Tibial artery (tissue), 4 donors: ENCODE results near the gene PDCD1LG2.
A peak's percentile ranks its signal among the peaks of the same experiment; 100 is the strongest.

ENCODE experiments used
- DNase-seq, 2 donors: peaks; one replicate each; pipeline ENCODE4 v3.0.0-alpha.2; 2019
- H3K27ac ChIP-seq, 2 donors: fragments of 200-600 bp; sonication (generic) in 1 of 2; 1 replicate in 1 of 2; 2 replicates in 1 of 2; pipeline ENCODE4 v1.5.1; 2018 to 2019; ENCODE audit warnings: mild to moderate bottlenecking in 1 of 2
- H3K27me3 ChIP-seq, 2 donors: fragments of 200-600 bp; sonication (generic) in 1 of 2; one replicate each; pipeline versions ENCODE4 v1.5.1 to v1.6.0; 2016 to 2019
- H3K36me3 ChIP-seq, 3 donors: fragments of 200-600 bp; sonication (generic) in 2 of 3; one replicate each; pipeline ENCODE4 v1.5.1; 2016 to 2019; ENCODE audit warnings: mild to moderate bottlenecking in 2 of 3
- H3K4me1 ChIP-seq, 4 donors: fragments of 200-600 bp; sonication (generic) in 2 of 4; 1 replicate in 3 of 4; 2 replicates in 1 of 4; pipeline ENCODE4 v1.5.1; 2016 to 2019
- H3K4me3 ChIP-seq, 2 donors: fragments of 200-600 bp; sonication (generic) in 1 of 2; 1 replicate in 1 of 2; 2 replicates in 1 of 2; pipeline ENCODE4 v1.5.1; 2018 to 2019; ENCODE audit warnings: mild to moderate bottlenecking in 2 of 2
- H3K9me3 ChIP-seq, 3 donors: fragments of 200-600 bp; sonication (generic) in 1 of 3; one replicate each; pipeline ENCODE4 v1.5.1; 2016 to 2019
- CTCF ChIP-seq, 2 experiments: fragments of 200-600 bp in 1 of 2; fragments of 450-650 bp in 1 of 2; IDR thresholded peaks; one replicate each; pipeline ENCODE4 v1.5.1; 2017 to 2019; ENCODE audit warnings: antibody characterized with exemption in 2 of 2, mild to moderate bottlenecking in 1 of 2, moderate library complexity in 1 of 2
- intact Hi-C: fragments of 100-400 bp; cut with DNase I; formaldehyde crosslinking; loops from one replicate; pipeline ENCODE4 v1.15.0; 2023; ENCODE audit warnings: low total_unique reads

PDCD1LG2 gene

GRCh38 chr9:5561828-5562488, 51.6 kb downstream of the PDCD1LG2 start:
- TF ChIP-seq CTCF (IDR thresholded peaks at IDR 0.05): no peak
- Histone ChIP-seq H3K27me3 (no peaks in the 10 kb centered on the region), H3K9me3 (no peaks in the 10 kb centered on the region), H3K4me1 (peaks cover 0 to 31% (median 12%) of the 10 kb centered on the region in 4 donors), H3K36me3 (no peaks in the 10 kb centered on the region), H3K27ac (no peak overlapping the region), H3K4me3 (no peak overlapping the region)
- DNase-seq: no peak
- intact Hi-C loops: no loop called here

- no peak for TF ChIP-seq CTCF (IDR thresholded peaks at IDR 0.05)
- no peak overlapping the region for H3K4me3 ChIP-seq
- no peaks in the 10 kb centered on the region for H3K36me3 ChIP-seq
- peaks cover 0 to 21% (median 5%) of the 10 kb centered on the region in 4 donors for H3K4me1 ChIP-seq
- intact Hi-C loops: no loop called here
- H3K27me3 ChIP-seq: no peaks in the 10 kb centered on the region
- no peak for DNase-seq
- no peaks in the 10 kb centered on the region for H3K9me3 ChIP-seq
- H3K27ac ChIP-seq: peak overlapping the region in 1 of 2 donors; percentile 13
Measured at GRCh38 chr9:5562806-5563416, 52.6 kb downstream of the PDCD1LG2 start.

GRCh38 chr9:5563417-5563815, 53.1 kb downstream of the PDCD1LG2 start:
- Histone ChIP-seq H3K27ac (peak overlapping the region in 1 of 2 donors; percentile 13), H3K36me3 (no peaks in the 10 kb centered on the region), H3K9me3 (no peaks in the 10 kb centered on the region), H3K4me1 (peaks cover 0 to 16% (median 3%) of the 10 kb centered on the region in 4 donors), H3K4me3 (no peak overlapping the region), H3K27me3 (no peaks in the 10 kb centered on the region)
- no peak for DNase-seq
- intact Hi-C loops: no loop called here
- no peak for TF ChIP-seq CTCF (IDR thresholded peaks at IDR 0.05)

DNA sequence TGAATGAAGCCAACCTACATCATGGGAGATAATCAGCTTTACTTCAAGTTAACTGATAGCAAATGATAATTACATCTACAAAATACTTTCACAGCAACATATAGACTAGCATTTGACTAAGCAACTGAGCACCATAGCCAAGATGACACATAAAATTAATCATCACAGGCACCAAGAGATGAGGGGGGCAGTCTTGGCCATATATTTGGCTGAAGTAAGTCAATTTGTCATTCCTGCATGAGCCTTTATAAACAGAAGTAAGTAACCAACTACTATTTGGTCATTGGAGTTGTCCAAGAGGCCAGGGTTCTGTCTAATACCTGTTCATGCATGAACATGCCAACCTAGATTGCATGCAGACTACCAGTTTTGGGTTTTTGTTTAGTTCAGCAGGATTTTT, 53.6 kb downstream of the PDCD1LG2 start:
- no peak for TF ChIP-seq CTCF (IDR thresholded peaks at IDR 0.05)
- no peaks in the 10 kb centered on the region for H3K36me3 ChIP-seq
- peaks cover 0 to 12% (median under 1%) of the 10 kb centered on the region in 4 donors for H3K4me1 ChIP-seq
- intact Hi-C loops: no loop called here
- no peak overlapping the region for H3K4me3 ChIP-seq
- H3K27ac ChIP-seq: no peak overlapping the region
- no peaks in the 10 kb centered on the region for H3K27me3 ChIP-seq
- H3K9me3 ChIP-seq: no peaks in the 10 kb centered on the region
- no peak for DNase-seq

- no peak for DNase-seq
- no peak overlapping the region for H3K27ac ChIP-seq
- TF ChIP-seq CTCF (IDR thresholded peaks at IDR 0.05): no peak
- no peaks in the 10 kb centered on the region for H3K9me3 ChIP-seq
- peaks cover 0 to 10% (median 0%) of the 10 kb centered on the region in 4 donors for H3K4me1 ChIP-seq
- no peak overlapping the region for H3K4me3 ChIP-seq
- intact Hi-C loops: no loop called here
- no peaks in the 10 kb centered on the region for H3K27me3 ChIP-seq
- H3K36me3 ChIP-seq: no peaks in the 10 kb centered on the region
Measured at GRCh38 chr9:5566054-5566618, 55.8 kb downstream of the PDCD1LG2 start.
